Measurements from ENCODE around the gene ZNF524. TPM values are rescaled to one million over a fixed set of nuclear protein-coding genes. Genes with fewer than 3 reads are reported as not detected.

Gene ZNF524
- total RNA-seq, 1 donor from 2014 or later = 7.9 TPM

GRCh38 chr19:55650602-55651230 is 50.6 kb downstream of the ZNF524 start:
- Mint-ChIP-seq H3K4me1 (ENCODE audit: low read depth) (peaks cover 9% of the 10 kb centered on the region), H3K27me3 (no peaks in the 10 kb centered on the region), H3K36me3 (ENCODE audit: insufficient read depth) (peaks cover 8% of the 10 kb centered on the region), H3K27ac (no peak overlapping the region), H3K4me3 (ENCODE audit: low read depth) (peak overlapping the region; percentile 50), H3K9me3 (ENCODE audit: low read depth) (no peaks in the 10 kb centered on the region)
- no peak for DNase-seq (ENCODE audit: low spot score, unreplicated experiment)
- TF ChIP-seq CTCF (IDR thresholded peaks at IDR 0.05; ENCODE audit: unreplicated experiment) = no peak

DNA sequence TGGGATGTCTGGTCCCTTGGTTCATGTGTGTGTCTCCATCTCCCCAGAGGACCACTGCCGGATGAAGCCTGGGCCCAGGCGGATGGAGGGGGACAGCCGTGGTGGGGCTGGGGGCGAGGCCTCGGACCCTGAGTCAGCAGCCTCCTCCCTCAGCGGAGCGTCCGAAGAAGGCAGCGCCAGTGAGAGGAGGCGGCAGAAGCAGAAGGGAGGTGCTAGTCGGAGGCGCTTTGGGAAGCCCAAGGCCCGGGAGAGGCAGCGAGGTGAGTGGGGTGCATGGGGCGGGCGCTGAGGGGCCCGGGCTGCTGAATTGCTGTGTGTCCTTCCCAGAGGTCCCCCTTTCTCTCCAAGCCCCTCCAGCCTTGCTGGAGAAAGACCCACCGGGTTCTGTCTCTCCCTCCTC is 51.1 kb downstream of the ZNF524 start:
- H3K27ac Mint-ChIP-seq = no peak overlapping the region
- no peaks in the 10 kb centered on the region for H3K9me3 Mint-ChIP-seq (ENCODE audit: low read depth)
- no peak overlapping the region for H3K4me3 Mint-ChIP-seq (ENCODE audit: low read depth)
- no peaks in the 10 kb centered on the region for H3K27me3 Mint-ChIP-seq
- DNase-seq (ENCODE audit: low spot score, unreplicated experiment) = no peak
- peaks cover 11% of the 10 kb centered on the region for H3K36me3 Mint-ChIP-seq (ENCODE audit: insufficient read depth)
- no peak for TF ChIP-seq CTCF (IDR thresholded peaks at IDR 0.05; ENCODE audit: unreplicated experiment)
- H3K4me1 Mint-ChIP-seq (ENCODE audit: low read depth) = peaks cover 14% of the 10 kb centered on the region

GRCh38 chr19:55652311-55653128 is 52.4 kb downstream of the ZNF524 start:
- Mint-ChIP-seq H3K27ac (no peak overlapping the region), H3K36me3 (ENCODE audit: insufficient read depth) (peaks cover 9% of the 10 kb centered on the region), H3K4me3 (ENCODE audit: low read depth) (no peak overlapping the region), H3K4me1 (ENCODE audit: low read depth) (peaks cover 24% of the 10 kb centered on the region), H3K9me3 (ENCODE audit: low read depth) (no peaks in the 10 kb centered on the region), H3K27me3 (no peaks in the 10 kb centered on the region)
- DNase-seq (ENCODE audit: low spot score, unreplicated experiment) = no peak
- no peak for TF ChIP-seq CTCF (IDR thresholded peaks at IDR 0.05; ENCODE audit: unreplicated experiment)

Other genes with a start within 250 kb of the ZNF524 start
- gene COX6B2, start 245.6 kb upstream of the ZNF524 start, total RNA-seq = not detected in 2 replicates
- gene GARIN5B, start 237.0 kb upstream of the ZNF524 start, total RNA-seq = 0.09 TPM in 1 of 2 replicates, not detected in the other
- gene IL11, start 229.8 kb upstream of the ZNF524 start, total RNA-seq = 2.2 and 2.8 TPM in 2 replicates
- gene TMEM190, start 223.5 kb upstream of the ZNF524 start, total RNA-seq = 2.3 and 4.3 TPM in 2 replicates
- gene TMEM238, start 216.0 kb upstream of the ZNF524 start, total RNA-seq = 5.0 and 5.6 TPM in 2 replicates
- 1,450 and 1,547 TPM in 2 replicates for gene RPL28, start 214.4 kb upstream of the ZNF524 start, total RNA-seq
- gene UBE2S, start 192.5 kb upstream of the ZNF524 start, total RNA-seq = 69.9 and 77.2 TPM in 2 replicates
- gene SHISA7, start 157.0 kb upstream of the ZNF524 start, total RNA-seq = 0.10 TPM in 1 of 2 replicates, not detected in the other
- 36.3 and 36.6 TPM in 2 replicates for gene ISOC2, start 138.6 kb upstream of the ZNF524 start, total RNA-seq
- not detected in 2 replicates for gene C19orf85, start 135.5 kb upstream of the ZNF524 start, total RNA-seq
- 12.9 and 16.8 TPM in 2 replicates for gene ZNF628, start 123.7 kb upstream of the ZNF524 start, total RNA-seq
- gene NAT14, start 115.1 kb upstream of the ZNF524 start, total RNA-seq = 62.6 and 69.7 TPM in 2 replicates
- gene SSC5D, start 111.9 kb upstream of the ZNF524 start, total RNA-seq = 1.1 and 1.6 TPM in 2 replicates
- gene SBK2, start 63.2 kb upstream of the ZNF524 start, total RNA-seq = 1.9 and 2.3 TPM in 2 replicates
- gene SBK3, start 54.7 kb upstream of the ZNF524 start, total RNA-seq = 0.64 TPM in 1 of 2 replicates, not detected in the other
- 26.6 and 29.1 TPM in 2 replicates for gene ZNF579, start 19.4 kb upstream of the ZNF524 start, total RNA-seq
- 35.5 and 39.0 TPM in 2 replicates for gene FIZ1, start 771 bp upstream of the ZNF524 start, total RNA-seq
- 19.0 and 19.9 TPM in 2 replicates for gene ZNF865, start 5.4 kb downstream of the ZNF524 start, total RNA-seq
- 14.6 and 15.3 TPM in 2 replicates for gene ZNF784, start 24.3 kb downstream of the ZNF524 start, total RNA-seq
- gene ZNF580, start 40.7 kb downstream of the ZNF524 start, total RNA-seq = 45.9 and 46.2 TPM in 2 replicates
- 38.8 and 40.1 TPM in 2 replicates for gene ZNF581, start 43.4 kb downstream of the ZNF524 start, total RNA-seq
- 23.0 and 23.9 TPM in 2 replicates for gene CCDC106, start 47.9 kb downstream of the ZNF524 start, total RNA-seq
- 275 and 281 TPM in 2 replicates for gene U2AF2, start 54.7 kb downstream of the ZNF524 start, total RNA-seq
- 115 and 118 TPM in 2 replicates for gene EPN1, start 74.9 kb downstream of the ZNF524 start, total RNA-seq
- not detected in 2 replicates for gene NLRP9, start 138.1 kb downstream of the ZNF524 start, total RNA-seq
- gene RFPL4A, start 158.8 kb downstream of the ZNF524 start, total RNA-seq = not detected in 2 replicates
- not detected in 2 replicates for gene RFPL4AL1, start 168.8 kb downstream of the ZNF524 start, total RNA-seq
- gene NLRP11, start 231.7 kb downstream of the ZNF524 start, total RNA-seq = not detected in 2 replicates
- gene NLRP4, start 236.3 kb downstream of the ZNF524 start, total RNA-seq = not detected in 2 replicates